Suprapubic skin (tissue), 4 donors: ENCODE results near the gene XRRA1.

Source experiments
- POLR2A ChIP-seq, 2 donors: fragments of 450-650 bp; IDR thresholded peaks; one replicate each; pipeline ENCODE4 v1.6.1; 2017; ENCODE audit warnings: antibody characterized with exemption in 2 of 2, mild to moderate bottlenecking in 2 of 2, moderate library complexity in 2 of 2
- POLR2AphosphoS5 ChIP-seq, 3 donors: sonication (generic); formaldehyde crosslinking; IDR thresholded peaks; one replicate each; pipeline ENCODE4 v1.6.1; 2017; ENCODE audit warnings: antibody characterized with exemption in 3 of 3
- TF ChIP-seq, protein P1 (sequence below), 2 donors: fragments of 200-600 bp in 1 of 2; fragments of 450-650 bp in 1 of 2; sonication (generic) in 1 of 2; IDR thresholded peaks; one replicate each; pipeline ENCODE4 v1.5.1; 2016 to 2019; ENCODE audit warnings: antibody characterized with exemption in 2 of 2, mild to moderate bottlenecking in 1 of 2, moderate library complexity in 1 of 2

DNA sequence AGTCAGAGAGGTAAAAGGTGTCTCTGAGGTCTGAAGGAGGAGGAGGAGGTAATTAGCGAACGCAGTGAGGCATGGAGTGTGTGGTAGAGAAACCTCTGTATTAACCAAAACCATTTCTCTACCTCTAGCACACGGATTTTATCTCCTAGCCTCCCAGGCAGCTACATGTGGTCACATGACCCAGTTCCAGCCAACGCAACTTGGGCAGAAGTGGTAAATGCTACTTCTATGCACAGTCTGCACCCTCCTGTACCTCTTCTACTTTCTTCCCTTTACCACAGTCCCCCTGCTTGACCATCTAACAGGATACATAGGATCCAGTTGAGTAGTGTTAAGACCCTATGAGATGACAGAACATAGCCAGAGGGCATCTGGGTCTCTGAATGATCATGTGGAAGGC lies 95.7 kb downstream of the XRRA1 start:
- TF ChIP-seq POLR2AphosphoS5 (IDR thresholded peaks at IDR 0.05) (no peak), POLR2A (IDR thresholded peaks at IDR 0.05) (no peak)
- TF ChIP-seq, protein P1, sequence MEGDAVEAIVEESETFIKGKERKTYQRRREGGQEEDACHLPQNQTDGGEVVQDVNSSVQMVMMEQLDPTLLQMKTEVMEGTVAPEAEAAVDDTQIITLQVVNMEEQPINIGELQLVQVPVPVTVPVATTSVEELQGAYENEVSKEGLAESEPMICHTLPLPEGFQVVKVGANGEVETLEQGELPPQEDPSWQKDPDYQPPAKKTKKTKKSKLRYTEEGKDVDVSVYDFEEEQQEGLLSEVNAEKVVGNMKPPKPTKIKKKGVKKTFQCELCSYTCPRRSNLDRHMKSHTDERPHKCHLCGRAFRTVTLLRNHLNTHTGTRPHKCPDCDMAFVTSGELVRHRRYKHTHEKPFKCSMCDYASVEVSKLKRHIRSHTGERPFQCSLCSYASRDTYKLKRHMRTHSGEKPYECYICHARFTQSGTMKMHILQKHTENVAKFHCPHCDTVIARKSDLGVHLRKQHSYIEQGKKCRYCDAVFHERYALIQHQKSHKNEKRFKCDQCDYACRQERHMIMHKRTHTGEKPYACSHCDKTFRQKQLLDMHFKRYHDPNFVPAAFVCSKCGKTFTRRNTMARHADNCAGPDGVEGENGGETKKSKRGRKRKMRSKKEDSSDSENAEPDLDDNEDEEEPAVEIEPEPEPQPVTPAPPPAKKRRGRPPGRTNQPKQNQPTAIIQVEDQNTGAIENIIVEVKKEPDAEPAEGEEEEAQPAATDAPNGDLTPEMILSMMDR (IDR thresholded peaks at IDR 0.05) = no peak
